ENCODE measurements around the gene LSS.
"Not testable (repeated sequence)": the region's sequence is repeated elsewhere in the genome, so short reads cannot be mapped to it uniquely, and the experiment has no call there.

DNA sequence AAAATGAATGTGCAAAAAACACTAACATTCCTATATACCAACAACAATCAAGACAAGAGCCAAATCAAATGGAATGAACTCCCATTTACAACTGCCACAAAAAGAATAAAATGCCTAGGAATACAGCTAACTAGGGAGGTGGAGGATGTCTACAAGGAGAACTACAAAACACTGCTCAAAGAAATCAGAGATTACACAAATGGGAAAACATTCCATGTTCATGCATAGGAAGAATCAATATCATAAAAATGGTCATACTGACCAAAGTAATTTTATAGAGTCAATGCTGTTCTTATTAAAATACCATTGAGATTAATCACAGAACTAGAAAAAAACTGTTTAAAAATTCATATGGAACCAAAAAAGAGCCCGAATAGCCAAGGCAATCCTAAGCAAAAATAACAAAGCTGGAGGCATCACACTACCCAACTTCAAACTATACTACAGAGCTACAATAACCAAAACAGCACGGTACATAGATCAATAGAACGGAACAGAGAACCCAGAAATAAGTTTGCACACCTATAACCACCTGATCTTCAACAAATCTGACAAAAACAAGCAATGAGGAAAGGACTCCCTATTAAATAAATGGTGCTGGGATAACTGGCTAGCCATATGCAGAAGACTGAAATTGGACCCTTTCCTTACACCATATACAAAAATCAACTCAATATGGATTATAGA lies 52.0 kb downstream of the LSS start:
- TF ChIP-seq, protein P1, sequence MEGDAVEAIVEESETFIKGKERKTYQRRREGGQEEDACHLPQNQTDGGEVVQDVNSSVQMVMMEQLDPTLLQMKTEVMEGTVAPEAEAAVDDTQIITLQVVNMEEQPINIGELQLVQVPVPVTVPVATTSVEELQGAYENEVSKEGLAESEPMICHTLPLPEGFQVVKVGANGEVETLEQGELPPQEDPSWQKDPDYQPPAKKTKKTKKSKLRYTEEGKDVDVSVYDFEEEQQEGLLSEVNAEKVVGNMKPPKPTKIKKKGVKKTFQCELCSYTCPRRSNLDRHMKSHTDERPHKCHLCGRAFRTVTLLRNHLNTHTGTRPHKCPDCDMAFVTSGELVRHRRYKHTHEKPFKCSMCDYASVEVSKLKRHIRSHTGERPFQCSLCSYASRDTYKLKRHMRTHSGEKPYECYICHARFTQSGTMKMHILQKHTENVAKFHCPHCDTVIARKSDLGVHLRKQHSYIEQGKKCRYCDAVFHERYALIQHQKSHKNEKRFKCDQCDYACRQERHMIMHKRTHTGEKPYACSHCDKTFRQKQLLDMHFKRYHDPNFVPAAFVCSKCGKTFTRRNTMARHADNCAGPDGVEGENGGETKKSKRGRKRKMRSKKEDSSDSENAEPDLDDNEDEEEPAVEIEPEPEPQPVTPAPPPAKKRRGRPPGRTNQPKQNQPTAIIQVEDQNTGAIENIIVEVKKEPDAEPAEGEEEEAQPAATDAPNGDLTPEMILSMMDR (conservative IDR thresholded peaks at IDR 0.05): not testable (repeated sequence)
- not testable (repeated sequence) for TF ChIP-seq ZFX (IDR thresholded peaks at IDR 0.05)
